ENCODE data around the gene IQGAP2. TPM values are rescaled to one million over a fixed set of nuclear protein-coding genes. Genes with fewer than 3 reads are reported as not detected.
A peak's percentile ranks its signal among the peaks of the same experiment; 100 is the strongest.
"Not testable (repeated sequence)": the region's sequence is repeated elsewhere in the genome, so short reads cannot be mapped to it uniquely, and the experiment has no call there.

Gene IQGAP2
- total RNA-seq, 1 experiment from 2014 or later = 36.8 TPM

GRCh38 chr5:76544268-76544926 is 141.3 kb downstream of the IQGAP2 start:
- Histone ChIP-seq H3K27me3 (ENCODE audit: control insufficient read depth, insufficient read depth, low read length) (no peaks in the 10 kb centered on the region; the same call in 1 of the 2 replicates), H3K36me3 (replicated peaks; ENCODE audit: control insufficient read depth, insufficient read depth, low read length) (no peaks in the 10 kb centered on the region), H3K4me3 (ENCODE audit: insufficient read depth, low read depth, low read length) (no peak overlapping the region)
- DNase-seq = peak; percentile 48

- DNase-seq = no peak
- no peaks in the 10 kb centered on the region; the same call in 1 of the 2 replicates for H3K27me3 ChIP-seq (ENCODE audit: control insufficient read depth, insufficient read depth, low read length)
- H3K4me3 ChIP-seq (ENCODE audit: insufficient read depth, low read depth, low read length) = no peak overlapping the region
- no peaks in the 10 kb centered on the region for H3K36me3 ChIP-seq (replicated peaks; ENCODE audit: control insufficient read depth, insufficient read depth, low read length)
Measured at GRCh38 chr5:76545184-76545583, 142.1 kb downstream of the IQGAP2 start.

- Histone ChIP-seq H3K27me3 (ENCODE audit: control insufficient read depth, insufficient read depth, low read length) (no peaks in the 10 kb centered on the region; the same call in 1 of the 2 replicates), H3K4me3 (ENCODE audit: insufficient read depth, low read depth, low read length) (no peak overlapping the region), H3K36me3 (replicated peaks; ENCODE audit: control insufficient read depth, insufficient read depth, low read length) (no peaks in the 10 kb centered on the region)
- DNase-seq = no peak
Measured at GRCh38 chr5:76546497-76547102, 143.5 kb downstream of the IQGAP2 start.

- Histone ChIP-seq H3K27me3 (ENCODE audit: control insufficient read depth, insufficient read depth, low read length) (no peaks in the 10 kb centered on the region; the same call in 1 of the 2 replicates), H3K4me3 (ENCODE audit: insufficient read depth, low read depth, low read length) (no peak overlapping the region), H3K36me3 (replicated peaks; ENCODE audit: control insufficient read depth, insufficient read depth, low read length) (no peaks in the 10 kb centered on the region)
- no peak for DNase-seq
Measured at GRCh38 chr5:76547242-76547890, 144.3 kb downstream of the IQGAP2 start.

GRCh38 chr5:76547891-76548524 is 144.9 kb downstream of the IQGAP2 start:
- DNase-seq = no peak
- no peaks in the 10 kb centered on the region for H3K36me3 ChIP-seq (replicated peaks; ENCODE audit: control insufficient read depth, insufficient read depth, low read length)
- H3K27me3 ChIP-seq (ENCODE audit: control insufficient read depth, insufficient read depth, low read length) = no peaks in the 10 kb centered on the region; the same call in 1 of the 2 replicates
- H3K4me3 ChIP-seq (ENCODE audit: insufficient read depth, low read depth, low read length) = no peak overlapping the region

- Histone ChIP-seq H3K36me3 (replicated peaks; ENCODE audit: control insufficient read depth, insufficient read depth, low read length) (no peaks in the 10 kb centered on the region), H3K27me3 (ENCODE audit: control insufficient read depth, insufficient read depth, low read length) (no peaks in the 10 kb centered on the region; the same call in 1 of the 2 replicates), H3K4me3 (ENCODE audit: insufficient read depth, low read depth, low read length) (no peak overlapping the region)
- no peak for DNase-seq
Measured at GRCh38 chr5:76548525-76549229, 145.6 kb downstream of the IQGAP2 start.

- H3K27me3 ChIP-seq (ENCODE audit: control insufficient read depth, insufficient read depth, low read length); H3K4me3 ChIP-seq (ENCODE audit: insufficient read depth, low read depth, low read length); DNase-seq; H3K36me3 ChIP-seq (replicated peaks; ENCODE audit: control insufficient read depth, insufficient read depth, low read length): not testable (repeated sequence)
Measured at GRCh38 chr5:76550881-76551280, 147.8 kb downstream of the IQGAP2 start.

GRCh38 chr5:76552546-76552945 is 149.5 kb downstream of the IQGAP2 start:
- Histone ChIP-seq H3K27me3 (ENCODE audit: control insufficient read depth, insufficient read depth, low read length) (no peaks in the 10 kb centered on the region), H3K36me3 (replicated peaks; ENCODE audit: control insufficient read depth, insufficient read depth, low read length) (no peaks in the 10 kb centered on the region), H3K4me3 (ENCODE audit: insufficient read depth, low read depth, low read length) (no peak overlapping the region)
- no peak for DNase-seq

GRCh38 chr5:76553251-76553650 is 150.2 kb downstream of the IQGAP2 start:
- Histone ChIP-seq H3K27me3 (ENCODE audit: control insufficient read depth, insufficient read depth, low read length) (no peaks in the 10 kb centered on the region), H3K36me3 (replicated peaks; ENCODE audit: control insufficient read depth, insufficient read depth, low read length) (no peaks in the 10 kb centered on the region), H3K4me3 (ENCODE audit: insufficient read depth, low read depth, low read length) (no peak overlapping the region)
- DNase-seq = no peak

- no peaks in the 10 kb centered on the region for H3K36me3 ChIP-seq (replicated peaks; ENCODE audit: control insufficient read depth, insufficient read depth, low read length)
- DNase-seq = no peak
- no peaks in the 10 kb centered on the region for H3K27me3 ChIP-seq (ENCODE audit: control insufficient read depth, insufficient read depth, low read length)
- no peak overlapping the region for H3K4me3 ChIP-seq (ENCODE audit: insufficient read depth, low read depth, low read length)
Measured at GRCh38 chr5:76555114-76555513, 152.0 kb downstream of the IQGAP2 start.

- H3K4me3 ChIP-seq (ENCODE audit: insufficient read depth, low read depth, low read length) = no peak overlapping the region
- H3K36me3 ChIP-seq (replicated peaks; ENCODE audit: control insufficient read depth, insufficient read depth, low read length) = no peaks in the 10 kb centered on the region
- no peaks in the 10 kb centered on the region for H3K27me3 ChIP-seq (ENCODE audit: control insufficient read depth, insufficient read depth, low read length)
- no peak for DNase-seq
Measured at GRCh38 chr5:76555717-76556116, 152.6 kb downstream of the IQGAP2 start.

GRCh38 chr5:76556511-76557221 is 153.6 kb downstream of the IQGAP2 start:
- Histone ChIP-seq H3K27me3 (ENCODE audit: control insufficient read depth, insufficient read depth, low read length) (no peaks in the 10 kb centered on the region), H3K36me3 (replicated peaks; ENCODE audit: control insufficient read depth, insufficient read depth, low read length) (no peaks in the 10 kb centered on the region), H3K4me3 (ENCODE audit: insufficient read depth, low read depth, low read length) (no peak overlapping the region)

GRCh38 chr5:76560952-76561891 is 158.1 kb downstream of the IQGAP2 start:
- DNase-seq = no peak
- no peaks in the 10 kb centered on the region for H3K36me3 ChIP-seq (replicated peaks; ENCODE audit: control insufficient read depth, insufficient read depth, low read length)
- H3K27me3 ChIP-seq (ENCODE audit: control insufficient read depth, insufficient read depth, low read length) = no peaks in the 10 kb centered on the region
- H3K4me3 ChIP-seq (ENCODE audit: insufficient read depth, low read depth, low read length) = no peak overlapping the region

More at GRCh38 chr5:76556511-76557221, 153.6 kb downstream of the IQGAP2 start:
- DNase-seq = no peak

All from H7 (cell line).